ENCODE measurements around the gene AIG1. TPM values are rescaled to one million over a fixed set of nuclear protein-coding genes. Genes with fewer than 3 reads are reported as not detected.
A peak's percentile ranks its signal among the peaks of the same experiment; 100 is the strongest.
"Not testable (repeated sequence)": the region's sequence is repeated elsewhere in the genome, so short reads cannot be mapped to it uniquely, and the experiment has no call there.

The AIG1 gene
- total RNA-seq, 1 experiment from 2014 or later, result 18.6 TPM

DNA sequence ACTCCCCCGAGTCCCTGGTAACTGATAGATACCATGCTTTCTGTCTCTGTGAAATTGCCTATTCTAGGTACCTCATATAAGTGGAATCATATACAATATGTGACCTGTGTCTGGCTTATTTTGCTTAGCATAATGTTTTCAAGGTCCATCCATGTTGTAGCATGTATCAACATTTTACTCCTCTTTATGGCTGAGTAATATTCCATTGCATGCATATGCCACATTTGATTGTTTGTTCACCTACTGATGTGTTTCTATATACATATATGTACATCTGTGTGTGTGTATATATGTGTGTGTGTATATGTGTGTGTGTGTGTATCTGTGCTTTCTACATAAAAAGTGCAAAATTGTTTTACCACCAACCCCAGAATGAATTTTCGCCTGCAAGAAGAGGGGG is 270.7 kb downstream of the AIG1 start:
- DNase-seq, result no peak
- H3K27me3 ChIP-seq (ENCODE audit: control insufficient read depth, insufficient read depth, low read length), result no peaks in the 10 kb centered on the region
- no peak overlapping the region for H3K4me3 ChIP-seq (ENCODE audit: insufficient read depth, low read depth, low read length)
- H3K36me3 ChIP-seq (replicated peaks; ENCODE audit: control insufficient read depth, insufficient read depth, low read length), result no peaks in the 10 kb centered on the region; the same call in 1 of the 2 replicates

DNA sequence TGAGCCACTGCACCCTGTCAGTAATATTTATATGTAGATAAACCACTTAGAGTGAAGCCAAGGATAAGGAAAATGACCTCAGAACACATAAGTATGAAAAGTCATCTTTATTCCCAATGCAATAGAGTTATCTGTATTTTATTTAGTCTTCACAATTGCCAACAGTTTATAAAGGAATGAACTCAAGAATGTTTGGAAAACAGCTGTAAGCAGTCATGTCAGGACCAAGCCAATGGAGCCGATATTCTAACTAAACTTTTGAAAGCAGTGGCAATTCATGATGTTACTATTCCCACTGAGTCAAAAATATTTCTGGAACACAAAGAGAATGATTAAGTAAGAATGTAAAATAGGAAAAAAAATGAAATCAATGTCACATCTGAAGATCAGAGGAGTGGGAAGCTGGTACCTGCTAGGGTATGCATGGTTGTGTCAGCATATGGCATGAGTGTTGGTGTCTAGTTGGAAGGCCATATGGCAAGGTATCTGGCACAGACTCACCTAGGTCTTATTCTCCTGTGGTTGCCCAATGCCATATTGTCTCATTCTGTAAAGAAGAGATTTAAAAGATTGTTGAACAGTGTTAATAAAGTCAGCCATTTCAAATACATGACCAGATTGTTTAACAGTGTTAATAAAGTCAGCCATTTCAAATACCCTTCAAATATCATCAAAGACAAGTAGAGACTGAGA is 271.6 kb downstream of the AIG1 start:
- DNase-seq, result no peak
- H3K36me3 ChIP-seq (replicated peaks; ENCODE audit: control insufficient read depth, insufficient read depth, low read length), result no peaks in the 10 kb centered on the region; the same call in 1 of the 2 replicates
- H3K4me3 ChIP-seq (ENCODE audit: insufficient read depth, low read depth, low read length), result no peak overlapping the region
- H3K27me3 ChIP-seq (ENCODE audit: control insufficient read depth, insufficient read depth, low read length), result no peaks in the 10 kb centered on the region

DNA sequence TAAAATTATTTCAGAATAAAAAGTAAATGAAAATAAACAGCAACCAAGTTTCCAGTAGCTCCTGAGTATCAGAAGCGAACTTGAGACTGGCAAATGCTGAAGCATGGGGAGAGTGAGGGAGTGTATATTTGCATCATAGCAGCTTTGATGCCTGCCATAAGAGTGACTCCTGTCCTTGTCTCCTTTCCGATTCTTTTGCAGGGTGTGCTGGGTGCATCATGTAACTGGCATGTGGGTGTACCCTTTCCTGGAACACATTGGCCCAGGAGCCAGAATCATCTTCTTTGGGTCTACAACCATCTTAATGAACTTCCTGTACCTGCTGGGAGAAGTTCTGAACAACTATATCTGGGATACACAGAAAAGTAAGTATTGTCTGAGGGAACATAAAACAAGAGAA is 272.4 kb downstream of the AIG1 start:
- no peak for DNase-seq
- no peak overlapping the region for H3K4me3 ChIP-seq (ENCODE audit: insufficient read depth, low read depth, low read length)
- H3K27me3 ChIP-seq (ENCODE audit: control insufficient read depth, insufficient read depth, low read length), result no peaks in the 10 kb centered on the region
- H3K36me3 ChIP-seq (replicated peaks; ENCODE audit: control insufficient read depth, insufficient read depth, low read length), result no peaks in the 10 kb centered on the region; the same call in 1 of the 2 replicates

DNA sequence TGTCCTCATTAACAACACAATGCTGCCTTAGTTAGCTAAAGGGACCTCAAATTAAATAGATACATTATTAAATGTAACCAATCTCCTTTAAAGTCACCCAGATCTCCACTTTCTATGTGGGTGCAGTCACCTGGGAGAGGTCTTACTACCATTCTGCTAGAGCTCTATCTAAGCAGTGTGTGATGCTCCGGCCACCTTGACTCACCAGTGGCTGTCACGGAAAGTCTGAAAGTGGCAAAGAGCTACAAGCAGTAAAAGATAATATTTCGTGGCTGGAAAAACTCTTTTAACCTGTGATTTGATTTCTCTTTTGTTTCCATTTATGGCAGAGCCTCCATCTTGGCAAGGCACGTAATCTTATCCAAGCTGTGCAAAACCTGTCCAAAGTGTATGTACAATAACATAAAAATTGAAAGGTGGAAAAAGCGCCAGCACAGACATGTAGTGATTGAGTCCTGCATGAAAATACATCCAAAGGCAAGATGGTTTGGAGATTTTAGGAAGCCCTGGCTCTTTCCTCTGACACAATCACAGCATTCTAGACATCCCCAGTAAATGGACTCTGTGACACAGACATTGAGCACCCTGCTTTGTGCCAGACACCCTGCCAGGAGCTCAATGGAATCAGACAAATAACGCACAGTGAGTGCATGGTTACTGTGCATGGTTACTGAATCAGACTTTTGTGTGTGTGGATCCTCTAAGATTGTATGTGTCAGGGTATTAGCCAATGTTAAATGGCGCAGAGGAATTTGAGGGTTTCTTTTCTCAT is 273.2 kb downstream of the AIG1 start:
- Histone ChIP-seq H3K4me3 (ENCODE audit: insufficient read depth, low read depth, low read length) (no peak overlapping the region), H3K36me3 (replicated peaks; ENCODE audit: control insufficient read depth, insufficient read depth, low read length) (no peaks in the 10 kb centered on the region; the same call in 1 of the 2 replicates), H3K27me3 (ENCODE audit: control insufficient read depth, insufficient read depth, low read length) (no peaks in the 10 kb centered on the region)
- no peak for DNase-seq

DNA sequence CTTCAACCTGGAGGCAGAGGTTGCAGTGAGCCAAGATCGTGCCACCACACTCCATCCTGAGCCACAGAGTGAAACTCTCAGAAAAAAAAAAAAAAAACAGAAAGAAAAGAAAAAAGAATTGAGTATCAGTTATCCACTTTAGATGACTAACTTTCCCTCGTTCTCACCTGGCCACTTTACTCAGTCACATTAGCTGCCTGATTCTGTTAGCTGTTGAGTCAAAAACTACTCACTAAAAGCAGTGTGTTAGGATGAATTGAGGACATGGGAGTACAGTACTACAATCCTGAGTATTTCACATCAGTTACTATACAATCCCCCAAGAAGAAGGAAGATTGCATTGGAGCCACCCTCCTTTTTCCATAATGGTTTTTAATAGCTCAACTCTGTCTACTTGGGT is 275.2 kb downstream of the AIG1 start:
- Histone ChIP-seq H3K27me3 (ENCODE audit: control insufficient read depth, insufficient read depth, low read length) (no peaks in the 10 kb centered on the region), H3K4me3 (ENCODE audit: insufficient read depth, low read depth, low read length) (no peak overlapping the region), H3K36me3 (replicated peaks; ENCODE audit: control insufficient read depth, insufficient read depth, low read length) (no peaks in the 10 kb centered on the region; the same call in 1 of the 2 replicates)
- DNase-seq, result no peak

DNA sequence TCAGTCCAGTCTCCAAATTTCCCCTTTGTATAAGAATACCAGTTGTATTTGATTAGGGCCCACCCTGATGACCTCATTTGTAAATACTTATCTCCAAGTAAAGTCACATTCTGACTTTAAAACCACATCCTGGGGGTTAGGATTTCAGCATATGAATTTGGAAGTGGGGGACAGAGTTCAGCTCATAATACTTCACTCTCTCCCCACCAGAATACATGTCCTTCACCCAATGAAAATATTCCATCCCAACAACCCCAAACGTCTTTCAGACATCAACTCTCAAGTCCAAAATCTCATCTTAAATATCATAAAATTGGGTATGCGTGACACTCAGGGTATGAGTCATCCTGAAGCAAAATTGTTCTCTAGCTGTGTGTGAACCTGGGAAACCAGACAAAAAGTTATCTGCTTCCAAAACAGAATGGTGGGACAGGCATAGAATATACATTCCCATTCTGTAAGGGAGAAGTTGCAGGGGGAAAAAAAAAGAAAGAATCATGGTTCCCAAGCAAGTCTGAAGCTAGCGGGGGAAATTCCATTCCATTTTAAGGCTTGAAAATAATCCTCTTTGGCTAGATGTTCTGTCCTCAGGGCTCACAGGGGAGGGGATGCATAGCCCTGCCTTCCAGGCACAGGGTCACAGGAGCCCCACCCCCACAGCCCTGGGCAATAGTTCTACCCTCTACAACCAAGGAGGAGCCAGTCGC is 275.9 kb downstream of the AIG1 start:
- Histone ChIP-seq H3K4me3 (ENCODE audit: insufficient read depth, low read depth, low read length) (no peak overlapping the region), H3K27me3 (ENCODE audit: control insufficient read depth, insufficient read depth, low read length) (no peaks in the 10 kb centered on the region), H3K36me3 (replicated peaks; ENCODE audit: control insufficient read depth, insufficient read depth, low read length) (no peaks in the 10 kb centered on the region; the same call in 1 of the 2 replicates)
- no peak for DNase-seq

DNA sequence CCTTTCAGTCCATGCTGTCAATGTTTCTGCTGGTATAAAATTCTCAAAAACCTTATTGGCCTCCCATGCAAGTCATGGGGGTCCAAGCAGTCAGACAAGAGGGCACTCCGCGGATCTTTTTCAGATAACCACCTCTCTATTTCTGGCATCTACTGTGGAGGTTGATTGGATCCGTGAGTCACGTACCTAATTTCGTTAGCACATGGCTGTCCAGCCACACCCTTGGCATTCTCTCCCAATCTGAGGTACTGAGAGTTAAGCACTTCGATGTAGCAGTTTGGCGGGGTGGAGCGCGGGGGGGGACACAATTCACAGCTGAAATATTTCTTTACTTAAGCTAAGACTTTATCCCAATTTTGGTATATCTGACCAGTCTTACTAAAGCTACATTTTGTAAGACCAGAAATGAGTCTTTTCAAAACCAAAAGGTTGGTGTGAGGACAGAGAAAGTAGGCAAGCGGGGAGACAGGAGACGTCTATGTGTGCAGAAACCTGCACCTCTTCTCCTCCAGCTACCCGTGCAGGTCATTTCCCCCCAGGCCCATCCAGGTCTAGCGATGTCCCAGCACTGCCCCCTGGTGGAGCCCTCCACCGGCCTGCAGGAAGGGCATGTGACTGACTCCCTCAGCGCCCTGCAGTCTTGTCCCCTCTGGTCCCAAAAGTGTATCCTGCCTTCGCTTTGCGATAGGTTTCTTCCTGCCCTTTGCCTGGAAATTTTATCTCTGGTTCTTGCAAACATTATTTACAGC is 276.7 kb downstream of the AIG1 start:
- DNase-seq, result peak; percentile 71
- no peaks in the 10 kb centered on the region for H3K27me3 ChIP-seq (ENCODE audit: control insufficient read depth, insufficient read depth, low read length)
- no peaks in the 10 kb centered on the region; the same call in 1 of the 2 replicates for H3K36me3 ChIP-seq (replicated peaks; ENCODE audit: control insufficient read depth, insufficient read depth, low read length)
- H3K4me3 ChIP-seq (ENCODE audit: insufficient read depth, low read depth, low read length), result no peak overlapping the region

DNA sequence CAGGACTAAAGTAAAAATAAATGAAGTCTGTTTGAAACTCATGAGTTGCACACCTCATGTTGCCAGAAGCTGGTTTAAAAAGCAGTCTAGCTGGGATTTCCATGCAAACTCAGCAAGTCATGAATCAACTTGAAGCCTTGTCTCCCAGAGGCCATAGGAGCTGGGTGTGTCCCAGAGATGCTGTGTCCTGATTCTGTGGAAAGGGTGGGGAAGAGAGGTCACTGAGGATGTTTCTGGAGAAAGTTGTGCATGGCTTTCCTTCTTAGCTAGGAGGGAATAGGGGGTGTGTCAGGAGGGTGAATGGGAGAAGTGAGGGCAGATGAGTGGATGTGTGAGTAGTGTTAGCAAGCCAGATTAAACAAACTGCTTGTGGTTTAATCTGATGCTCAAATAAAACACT is 278.5 kb downstream of the AIG1 start:
- no peak for DNase-seq
- H3K27me3 ChIP-seq (ENCODE audit: control insufficient read depth, insufficient read depth, low read length), result no peaks in the 10 kb centered on the region
- H3K36me3 ChIP-seq (replicated peaks; ENCODE audit: control insufficient read depth, insufficient read depth, low read length), result no peaks in the 10 kb centered on the region
- H3K4me3 ChIP-seq (ENCODE audit: insufficient read depth, low read depth, low read length), result no peak overlapping the region

DNA sequence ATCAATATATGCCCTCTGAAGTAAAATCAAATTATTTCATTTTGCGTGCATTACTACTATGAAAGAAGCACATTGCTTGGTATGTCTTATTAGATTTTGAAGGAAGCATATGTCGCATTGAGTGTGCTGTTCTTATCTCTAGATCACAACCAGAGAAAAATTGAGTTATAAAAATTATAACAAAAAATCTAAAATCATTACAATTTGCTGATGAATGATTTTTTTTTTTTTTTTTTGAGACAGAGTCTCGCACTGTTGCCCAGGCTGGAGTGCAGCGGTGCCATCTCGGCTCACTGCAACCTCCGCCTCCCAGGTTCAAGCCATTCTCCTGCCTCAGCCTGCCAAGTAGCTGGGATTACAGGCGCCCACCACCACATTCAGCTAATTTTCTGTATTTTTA is 284.8 kb downstream of the AIG1 start:
- not testable (repeated sequence) for H3K4me3 ChIP-seq (ENCODE audit: insufficient read depth, low read depth, low read length); DNase-seq; H3K36me3 ChIP-seq (replicated peaks; ENCODE audit: control insufficient read depth, insufficient read depth, low read length); H3K27me3 ChIP-seq (ENCODE audit: control insufficient read depth, insufficient read depth, low read length)

DNA sequence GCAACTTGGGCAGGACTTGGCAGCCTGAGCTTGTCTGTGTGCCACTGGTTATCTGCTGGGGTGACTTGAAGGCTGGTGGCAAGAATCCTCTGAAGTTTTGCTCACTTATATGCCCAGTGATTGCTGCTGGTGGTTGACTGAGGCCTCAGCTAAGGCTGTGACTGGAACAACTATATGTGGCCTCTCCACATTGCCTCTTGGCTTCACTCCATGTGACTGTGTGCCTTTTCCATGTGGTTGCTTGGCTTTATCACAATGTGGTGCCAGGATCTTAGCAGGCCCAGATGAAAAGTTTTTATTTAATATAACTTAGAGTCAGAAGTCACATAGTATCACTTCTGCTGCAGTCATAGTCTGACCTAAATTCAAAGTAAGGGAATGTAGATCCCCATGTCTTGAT is 285.3 kb downstream of the AIG1 start:
- H3K27me3 ChIP-seq (ENCODE audit: control insufficient read depth, insufficient read depth, low read length), result no peaks in the 10 kb centered on the region
- DNase-seq, result no peak
- no peaks in the 10 kb centered on the region for H3K36me3 ChIP-seq (replicated peaks; ENCODE audit: control insufficient read depth, insufficient read depth, low read length)
- no peak overlapping the region for H3K4me3 ChIP-seq (ENCODE audit: insufficient read depth, low read depth, low read length)

DNA sequence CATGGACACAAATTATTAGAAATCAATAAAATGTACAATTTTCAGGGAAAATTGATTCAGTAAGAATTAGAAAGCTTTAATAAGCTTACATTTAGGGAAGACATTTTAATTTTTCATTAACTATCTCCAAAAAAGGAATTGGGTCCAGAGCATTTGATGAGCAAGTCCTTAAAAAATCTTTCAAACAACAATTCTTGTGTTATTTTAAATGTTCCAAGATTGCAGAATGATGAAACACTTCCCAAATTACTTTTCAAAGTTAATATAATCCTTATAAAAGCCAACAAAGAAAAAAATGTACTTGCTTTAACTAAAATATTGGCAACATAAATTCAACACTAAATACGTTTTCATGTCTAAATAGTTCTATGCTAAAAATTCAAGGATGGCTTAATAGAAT is 287.8 kb downstream of the AIG1 start:
- no peak for DNase-seq
- Histone ChIP-seq H3K27me3 (ENCODE audit: control insufficient read depth, insufficient read depth, low read length) (no peaks in the 10 kb centered on the region), H3K4me3 (ENCODE audit: insufficient read depth, low read depth, low read length) (no peak overlapping the region), H3K36me3 (replicated peaks; ENCODE audit: control insufficient read depth, insufficient read depth, low read length) (no peaks in the 10 kb centered on the region)

DNA sequence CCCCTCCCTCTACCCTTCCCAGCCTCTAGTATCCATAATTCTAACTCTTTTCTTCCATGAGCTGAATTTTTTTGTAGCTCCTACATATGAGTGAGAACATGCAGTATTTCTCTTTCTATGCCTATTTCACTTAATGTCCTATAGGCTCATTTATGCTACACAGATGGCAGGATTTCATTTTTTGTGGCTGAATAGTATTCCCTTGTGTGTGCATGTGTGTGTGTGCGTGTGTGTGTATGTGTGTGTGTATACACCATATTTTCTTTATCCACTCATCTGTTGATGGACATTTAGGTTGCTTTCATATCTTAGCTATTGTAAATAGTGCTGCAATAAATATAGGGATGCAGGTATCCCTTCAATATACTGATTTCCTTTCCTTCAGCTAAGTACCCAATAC is 288.8 kb downstream of the AIG1 start:
- no peaks in the 10 kb centered on the region for H3K27me3 ChIP-seq (ENCODE audit: control insufficient read depth, insufficient read depth, low read length)
- no peak for DNase-seq
- H3K4me3 ChIP-seq (ENCODE audit: insufficient read depth, low read depth, low read length), result no peak overlapping the region
- H3K36me3 ChIP-seq (replicated peaks; ENCODE audit: control insufficient read depth, insufficient read depth, low read length), result no peaks in the 10 kb centered on the region

DNA sequence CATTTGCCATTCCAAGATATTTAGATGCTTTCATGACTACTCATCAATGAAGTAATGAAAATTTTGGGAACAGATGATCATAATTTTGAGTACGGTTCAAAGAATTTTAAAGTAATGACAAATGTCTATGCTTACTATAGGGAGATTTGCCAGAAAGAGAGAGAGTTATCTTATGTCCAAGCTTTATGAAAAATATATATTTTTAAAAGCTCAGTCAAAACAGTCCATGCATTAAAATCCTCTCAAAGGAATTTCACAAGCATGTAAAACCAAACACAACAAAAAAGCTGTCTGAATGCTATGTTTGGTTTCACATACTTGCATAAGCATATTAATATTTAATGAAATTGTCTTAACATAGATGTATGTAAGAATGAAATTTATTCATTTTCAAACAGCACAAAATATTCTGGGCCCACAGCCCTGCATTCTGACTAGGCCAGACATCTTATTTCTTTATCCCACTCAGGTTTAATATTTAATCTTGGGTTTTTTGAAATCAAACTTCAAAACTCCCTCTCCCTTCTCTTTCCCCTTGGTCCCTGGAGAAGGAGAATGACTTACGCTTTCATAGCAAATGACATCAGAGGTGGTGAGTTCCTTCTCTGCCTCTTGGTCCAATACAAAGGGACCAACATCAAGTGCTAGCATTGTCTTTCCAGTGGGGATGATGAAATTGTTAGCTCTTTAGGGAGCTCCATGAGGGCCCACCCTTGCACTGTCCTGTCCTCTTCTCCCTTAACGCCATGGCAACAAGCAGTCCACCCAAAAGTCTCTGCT is 295.6 kb downstream of the AIG1 start:
- Histone ChIP-seq H3K36me3 (replicated peaks; ENCODE audit: control insufficient read depth, insufficient read depth, low read length) (no peaks in the 10 kb centered on the region), H3K27me3 (ENCODE audit: control insufficient read depth, insufficient read depth, low read length) (no peaks in the 10 kb centered on the region), H3K4me3 (ENCODE audit: insufficient read depth, low read depth, low read length) (no peak overlapping the region)
- no peak for DNase-seq

DNA sequence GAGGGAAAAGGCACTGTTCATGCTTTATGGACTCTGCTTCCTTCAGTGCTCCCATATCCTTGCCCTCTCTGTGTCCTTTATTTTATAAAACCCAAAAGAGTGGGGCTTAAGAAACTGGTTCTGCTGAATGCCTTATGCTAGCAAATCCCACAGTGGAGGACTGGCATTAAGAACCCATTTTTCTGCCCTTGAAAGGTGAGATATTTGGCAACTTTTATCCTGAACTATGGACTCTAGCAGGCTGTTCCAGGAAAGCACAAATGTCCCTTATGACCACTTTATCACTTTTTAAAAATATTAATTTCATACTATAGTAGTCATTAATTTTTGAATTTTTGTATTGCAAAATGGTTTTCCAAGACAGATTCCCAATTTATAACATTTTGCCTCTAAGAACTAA is 296.5 kb downstream of the AIG1 start:
- no peak for DNase-seq
- Histone ChIP-seq H3K36me3 (replicated peaks; ENCODE audit: control insufficient read depth, insufficient read depth, low read length) (no peaks in the 10 kb centered on the region), H3K27me3 (ENCODE audit: control insufficient read depth, insufficient read depth, low read length) (no peaks in the 10 kb centered on the region), H3K4me3 (ENCODE audit: insufficient read depth, low read depth, low read length) (no peak overlapping the region)
